ENCODE measurements around the gene MICAL2.

Gene MICAL2

DNA sequence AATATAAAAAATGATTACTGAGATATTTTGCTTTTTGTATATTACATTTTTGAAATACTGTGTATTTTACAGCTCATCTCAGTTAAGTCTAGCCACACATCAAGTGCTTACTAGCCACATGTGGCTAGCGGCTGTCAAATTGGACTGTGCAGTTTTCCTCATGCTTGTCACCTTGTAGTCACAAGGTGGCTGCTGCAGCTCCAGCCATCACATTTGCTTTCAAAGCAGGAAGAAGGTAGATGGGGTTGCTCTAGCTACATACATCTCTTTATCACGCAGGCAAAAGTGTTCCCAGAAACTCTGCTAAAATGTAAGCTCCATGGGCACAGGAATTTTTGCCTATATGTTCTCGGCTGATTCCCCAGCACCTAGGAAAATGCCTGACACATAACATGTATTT is 61.5 kb downstream of the MICAL2 start:
- TF ChIP-seq, protein P1, sequence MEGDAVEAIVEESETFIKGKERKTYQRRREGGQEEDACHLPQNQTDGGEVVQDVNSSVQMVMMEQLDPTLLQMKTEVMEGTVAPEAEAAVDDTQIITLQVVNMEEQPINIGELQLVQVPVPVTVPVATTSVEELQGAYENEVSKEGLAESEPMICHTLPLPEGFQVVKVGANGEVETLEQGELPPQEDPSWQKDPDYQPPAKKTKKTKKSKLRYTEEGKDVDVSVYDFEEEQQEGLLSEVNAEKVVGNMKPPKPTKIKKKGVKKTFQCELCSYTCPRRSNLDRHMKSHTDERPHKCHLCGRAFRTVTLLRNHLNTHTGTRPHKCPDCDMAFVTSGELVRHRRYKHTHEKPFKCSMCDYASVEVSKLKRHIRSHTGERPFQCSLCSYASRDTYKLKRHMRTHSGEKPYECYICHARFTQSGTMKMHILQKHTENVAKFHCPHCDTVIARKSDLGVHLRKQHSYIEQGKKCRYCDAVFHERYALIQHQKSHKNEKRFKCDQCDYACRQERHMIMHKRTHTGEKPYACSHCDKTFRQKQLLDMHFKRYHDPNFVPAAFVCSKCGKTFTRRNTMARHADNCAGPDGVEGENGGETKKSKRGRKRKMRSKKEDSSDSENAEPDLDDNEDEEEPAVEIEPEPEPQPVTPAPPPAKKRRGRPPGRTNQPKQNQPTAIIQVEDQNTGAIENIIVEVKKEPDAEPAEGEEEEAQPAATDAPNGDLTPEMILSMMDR (IDR thresholded peaks at IDR 0.05; ENCODE audit: low read depth, low read length, missing control alignments): no peak
- no peak for DNase-seq (ENCODE audit: low read depth)
- no peak overlapping the region for H3K4me3 ChIP-seq (ENCODE audit: low read depth, low read length)

DNA sequence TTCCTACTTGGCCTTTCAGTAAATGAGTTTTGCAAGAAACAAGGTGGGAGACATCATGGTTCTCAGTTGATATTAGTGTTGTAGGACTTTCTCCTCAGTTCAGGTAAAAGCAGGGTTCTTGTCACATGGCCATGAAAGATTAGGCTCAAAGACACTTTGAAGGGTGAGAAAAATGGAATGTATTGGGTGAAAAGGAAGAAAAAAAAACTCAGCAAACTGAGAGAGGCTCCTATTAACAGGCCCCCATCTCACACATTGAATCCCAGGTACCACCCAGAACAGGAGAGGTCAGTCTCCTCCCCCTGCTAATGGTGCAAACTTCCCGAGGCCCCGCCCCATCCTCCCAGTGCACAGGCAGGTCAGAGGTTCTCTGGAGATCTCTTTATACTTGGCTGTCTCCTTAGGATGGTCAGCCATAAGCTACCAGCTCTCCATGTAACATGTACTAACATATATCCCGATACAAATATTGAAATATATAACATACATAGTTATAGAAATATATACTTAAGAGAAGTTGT is 62.2 kb downstream of the MICAL2 start:
- no peak for DNase-seq (ENCODE audit: low read depth)
- TF ChIP-seq, protein P1 (IDR thresholded peaks at IDR 0.05; ENCODE audit: low read depth, low read length, missing control alignments): no peak
- H3K4me3 ChIP-seq (ENCODE audit: low read depth, low read length): no peak overlapping the region

DNA sequence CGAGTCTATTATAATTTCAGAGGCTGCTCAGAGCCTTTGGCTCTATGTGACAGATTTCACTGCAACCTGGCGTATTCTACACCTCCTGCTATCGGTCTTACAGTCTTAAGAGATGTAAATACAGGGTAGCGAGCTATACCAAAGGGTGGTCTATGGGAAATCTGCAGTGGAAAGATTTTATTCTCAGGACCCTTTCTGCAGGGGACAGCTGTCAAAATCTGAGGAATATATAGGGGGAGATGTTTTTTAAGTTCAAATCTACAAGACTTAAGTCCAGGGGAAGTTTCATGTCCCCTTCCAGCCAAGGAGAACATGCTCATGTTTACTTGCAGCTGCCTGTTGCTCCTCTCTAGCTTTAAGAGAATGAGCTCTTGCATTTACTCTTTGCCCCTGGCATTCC is 62.7 kb downstream of the MICAL2 start:
- no peak overlapping the region for H3K4me3 ChIP-seq (ENCODE audit: low read depth, low read length)
- no peak for DNase-seq (ENCODE audit: low read depth)
- TF ChIP-seq, protein P1 (IDR thresholded peaks at IDR 0.05; ENCODE audit: low read depth, low read length, missing control alignments): no peak

GRCh38 chr11:12174128-12174476 is 63.7 kb downstream of the MICAL2 start:
- TF ChIP-seq, protein P1 (IDR thresholded peaks at IDR 0.05; ENCODE audit: low read depth, low read length, missing control alignments): no peak
- no peak overlapping the region for H3K4me3 ChIP-seq (ENCODE audit: low read depth, low read length)
- DNase-seq (ENCODE audit: low read depth): no peak

GRCh38 chr11:12174477-12175143 is 64.2 kb downstream of the MICAL2 start:
- TF ChIP-seq, protein P1 (IDR thresholded peaks at IDR 0.05; ENCODE audit: low read depth, low read length, missing control alignments): no peak
- DNase-seq (ENCODE audit: low read depth): peak; percentile 70
- no peak overlapping the region for H3K4me3 ChIP-seq (ENCODE audit: low read depth, low read length)

DNA sequence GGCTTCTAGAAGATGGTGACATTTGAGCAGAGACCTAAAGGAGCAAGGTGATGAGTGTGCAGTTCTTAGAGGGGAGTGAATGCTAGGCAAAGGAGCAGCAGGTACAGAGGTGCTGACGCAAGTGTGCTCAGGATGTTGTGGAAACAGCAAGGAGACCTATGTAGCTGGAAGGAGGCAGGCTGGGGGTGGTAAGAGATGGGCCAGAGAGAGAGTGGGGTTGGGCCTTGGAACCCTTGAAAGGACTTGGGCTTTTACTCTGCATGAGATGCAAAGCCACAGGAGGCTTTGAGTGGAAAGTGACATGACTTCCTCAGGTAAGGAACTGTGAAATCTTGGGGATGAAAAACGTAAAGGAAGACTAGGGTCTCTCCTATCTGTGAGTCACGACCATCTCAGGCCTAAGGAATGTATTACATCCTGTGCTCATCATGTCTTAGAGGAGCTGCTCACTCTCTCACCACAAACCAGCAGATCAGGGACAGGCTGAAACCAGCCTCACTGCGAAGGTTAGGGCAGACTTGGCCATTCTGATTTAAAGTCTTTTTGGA is 65.4 kb downstream of the MICAL2 start:
- H3K4me3 ChIP-seq (ENCODE audit: low read depth, low read length): no peak overlapping the region
- TF ChIP-seq, protein P1 (IDR thresholded peaks at IDR 0.05; ENCODE audit: low read depth, low read length, missing control alignments): no peak
- DNase-seq (ENCODE audit: low read depth): no peak

GRCh38 chr11:12176410-12176809 is 66.0 kb downstream of the MICAL2 start:
- TF ChIP-seq, protein P1 (IDR thresholded peaks at IDR 0.05; ENCODE audit: low read depth, low read length, missing control alignments): no peak
- no peak for DNase-seq (ENCODE audit: low read depth)
- H3K4me3 ChIP-seq (ENCODE audit: low read depth, low read length): no peak overlapping the region

All from GM12864 (cell line).